ENCODE data around the gene SOBP. TPM values are rescaled to one million over a fixed set of nuclear protein-coding genes. Genes with fewer than 3 reads are reported as not detected.
"Not testable (repeated sequence)": the region's sequence is repeated elsewhere in the genome, so short reads cannot be mapped to it uniquely, and the experiment has no call there.

SOBP gene
- total RNA-seq, 1 donor from 2014 or later: 16.4 TPM

GRCh38 chr6:107539849-107540464 lies 50.0 kb downstream of the SOBP start:
- DNase-seq (ENCODE audit: missing footprints): no peak
- intact Hi-C loops (cut with DNase I): no loop called here

GRCh38 chr6:107540465-107540857 lies 50.5 kb downstream of the SOBP start:
- ATAC-seq (no peak), DNase-seq (ENCODE audit: missing footprints) (no peak)
- intact Hi-C loops (cut with DNase I): no loop called here

More at GRCh38 chr6:107539849-107540464, 50.0 kb downstream of the SOBP start:
- no peak for ATAC-seq

- DNase-seq (ENCODE audit: missing footprints): peak; percentile 56
- intact Hi-C loops (cut with DNase I): no loop called here
- ATAC-seq: peak; percentile 93
Observed at GRCh38 chr6:107542192-107542668, 52.3 kb downstream of the SOBP start.

GRCh38 chr6:107543088-107543487 lies 53.2 kb downstream of the SOBP start:
- DNase-seq (ENCODE audit: missing footprints) (peak; percentile 73), ATAC-seq (peak; percentile 65)
- intact Hi-C loops (cut with DNase I): no loop called here

GRCh38 chr6:107543567-107543966 lies 53.6 kb downstream of the SOBP start:
- no peak for DNase-seq (ENCODE audit: missing footprints)
- intact Hi-C loops (cut with DNase I): no loop called here
- ATAC-seq: no peak

GRCh38 chr6:107545763-107546162 lies 55.8 kb downstream of the SOBP start:
- intact Hi-C loops (cut with DNase I): no loop called here
- no peak for ATAC-seq
- no peak for DNase-seq (ENCODE audit: missing footprints)

GRCh38 chr6:107546691-107547450 lies 57.0 kb downstream of the SOBP start:
- ATAC-seq (no peak), DNase-seq (ENCODE audit: missing footprints) (no peak)
- intact Hi-C loops (cut with DNase I): no loop called here

GRCh38 chr6:107547451-107547840 lies 57.5 kb downstream of the SOBP start:
- ATAC-seq (no peak), DNase-seq (ENCODE audit: missing footprints) (no peak)
- intact Hi-C loops (cut with DNase I): no loop called here

GRCh38 chr6:107550241-107550840 lies 60.4 kb downstream of the SOBP start:
- intact Hi-C loops (cut with DNase I): no loop called here
- DNase-seq (ENCODE audit: missing footprints): no peak
- ATAC-seq: no peak

GRCh38 chr6:107550906-107551305 lies 61.0 kb downstream of the SOBP start:
- DNase-seq (ENCODE audit: missing footprints) (no peak), ATAC-seq (no peak)
- intact Hi-C loops (cut with DNase I): no loop called here

GRCh38 chr6:107553121-107553520 lies 63.2 kb downstream of the SOBP start:
- ATAC-seq; DNase-seq (ENCODE audit: missing footprints); intact Hi-C loops (cut with DNase I): not testable (repeated sequence)

GRCh38 chr6:107554326-107554725 lies 64.4 kb downstream of the SOBP start:
- ATAC-seq (no peak), DNase-seq (ENCODE audit: missing footprints) (no peak)
- intact Hi-C loops (cut with DNase I): no loop called here

GRCh38 chr6:107554918-107555317 lies 65.0 kb downstream of the SOBP start:
- no peak for ATAC-seq
- intact Hi-C loops (cut with DNase I): no loop called here
- no peak for DNase-seq (ENCODE audit: missing footprints)

GRCh38 chr6:107555449-107555848 lies 65.5 kb downstream of the SOBP start:
- intact Hi-C loops (cut with DNase I): no loop called here
- DNase-seq (ENCODE audit: missing footprints): no peak
- no peak for ATAC-seq

GRCh38 chr6:107556082-107556481 lies 66.2 kb downstream of the SOBP start:
- intact Hi-C loops (cut with DNase I): no loop called here

GRCh38 chr6:107557698-107558097 lies 67.8 kb downstream of the SOBP start:
- intact Hi-C loops (cut with DNase I): no loop called here
- no peak for DNase-seq (ENCODE audit: missing footprints)
- ATAC-seq: no peak

More at GRCh38 chr6:107556082-107556481, 66.2 kb downstream of the SOBP start:
- ATAC-seq: no peak
- no peak for DNase-seq (ENCODE audit: missing footprints)

- intact Hi-C loops (cut with DNase I): no loop called here
- DNase-seq (ENCODE audit: missing footprints) (no peak), ATAC-seq (peak; percentile 70)
Observed at GRCh38 chr6:107560657-107561056, 70.7 kb downstream of the SOBP start.

- intact Hi-C loops (cut with DNase I): no loop called here
- DNase-seq (ENCODE audit: missing footprints) (peak; percentile 76), ATAC-seq (peak; percentile 84)
Observed at GRCh38 chr6:107561306-107561705, 71.4 kb downstream of the SOBP start.

- ATAC-seq: no peak
- intact Hi-C loops (cut with DNase I): no loop called here
- DNase-seq (ENCODE audit: missing footprints): no peak
Observed at GRCh38 chr6:107563694-107564588, 74.0 kb downstream of the SOBP start.
